GM18520 (cell line): ENCODE data around the gene EHBP1.
"Not testable (repeated sequence)": the region's sequence is repeated elsewhere in the genome, so short reads cannot be mapped to it uniquely, and the experiment has no call there.

ENCODE experiments used
- ATAC-seq: cut with Tn5 transposase; IDR thresholded peaks from one replicate; pipeline ENCODE4 v1.9.1; 2021; ENCODE audit not compliant: unreplicated experiment

The EHBP1 gene

GRCh38 chr2:62732262-62732777 lies 26.8 kb downstream of the EHBP1 start:
- no peak for ATAC-seq

GRCh38 chr2:62733546-62733945 lies 28.0 kb downstream of the EHBP1 start:
- ATAC-seq: no peak

GRCh38 chr2:62736899-62737559 lies 31.5 kb downstream of the EHBP1 start:
- no peak for ATAC-seq

- no peak for ATAC-seq
Observed at GRCh38 chr2:62738981-62739936, 33.7 kb downstream of the EHBP1 start.

GRCh38 chr2:62740221-62740620 lies 34.7 kb downstream of the EHBP1 start:
- no peak for ATAC-seq

GRCh38 chr2:62741127-62741526 lies 35.6 kb downstream of the EHBP1 start:
- no peak for ATAC-seq

- no peak for ATAC-seq
Observed at GRCh38 chr2:62741954-62742722, 36.6 kb downstream of the EHBP1 start.

GRCh38 chr2:62743506-62743905 lies 38.0 kb downstream of the EHBP1 start:
- no peak for ATAC-seq

- ATAC-seq: no peak
Observed at GRCh38 chr2:62744603-62745002, 39.1 kb downstream of the EHBP1 start.

GRCh38 chr2:62745891-62746481 lies 40.5 kb downstream of the EHBP1 start:
- no peak for ATAC-seq

- no peak for ATAC-seq
Observed at GRCh38 chr2:62747169-62747568, 41.7 kb downstream of the EHBP1 start.

GRCh38 chr2:62747876-62748275 lies 42.4 kb downstream of the EHBP1 start:
- ATAC-seq: no peak

GRCh38 chr2:62749111-62749510 lies 43.6 kb downstream of the EHBP1 start:
- not testable (repeated sequence) for ATAC-seq

- no peak for ATAC-seq
Observed at GRCh38 chr2:62757029-62757428, 51.5 kb downstream of the EHBP1 start.

- no peak for ATAC-seq
Observed at GRCh38 chr2:62760026-62760425, 54.5 kb downstream of the EHBP1 start.

GRCh38 chr2:62760555-62760954 lies 55.0 kb downstream of the EHBP1 start:
- ATAC-seq: no peak

- ATAC-seq: no peak
Observed at GRCh38 chr2:62765619-62766376, 60.3 kb downstream of the EHBP1 start.

- ATAC-seq: no peak
Observed at GRCh38 chr2:62768615-62769014, 63.1 kb downstream of the EHBP1 start.

- no peak for ATAC-seq
Observed at GRCh38 chr2:62770629-62771028, 65.1 kb downstream of the EHBP1 start.
